Vagina (tissue), 2 donors: ENCODE measurements around the gene PM20D2. TPM values are rescaled to one million over a fixed set of nuclear protein-coding genes. Genes with fewer than 3 reads are reported as not detected.

Source experiments
- DNase-seq, 2 donors: peaks; one replicate each; pipeline ENCODE4 v3.0.0-alpha.2; 2017; ENCODE audit errors: extremely low spot score in 2 of 2
- H3K27ac ChIP-seq: fragments of 200-600 bp; sonication (generic); one replicate; pipeline ENCODE4 v1.5.1; 2019
- H3K27me3 ChIP-seq: fragments of 200-600 bp; sonication (generic); one replicate; pipeline ENCODE4 v1.5.1; 2019
- H3K36me3 ChIP-seq, 2 donors: fragments of 200-600 bp; sonication (generic); one replicate each; pipeline ENCODE4 v1.5.1; 2017 to 2019
- H3K4me1 ChIP-seq: fragments of 200-600 bp; sonication (generic); one replicate; pipeline ENCODE4 v1.5.1; 2019
- H3K4me3 ChIP-seq, 2 donors: fragments of 200-600 bp; sonication (generic); 1 replicate in 1 of 2; 2 replicates in 1 of 2; pipeline ENCODE4 v1.5.1; 2016 to 2019
- H3K9me3 ChIP-seq: fragments of 200-600 bp; sonication (generic); one replicate; pipeline ENCODE4 v1.5.1; 2019
- CTCF ChIP-seq, 3 experiments: fragments of 450-650 bp in 2 of 3; fragments of 200-600 bp in 1 of 3; sonication (generic) in 1 of 3; IDR thresholded peaks; one replicate each; pipeline ENCODE4 v1.5.1; 2017 to 2019; ENCODE audit warnings: antibody characterized with exemption in 3 of 3, mild to moderate bottlenecking in 2 of 3, moderate library complexity in 2 of 3
- POLR2A ChIP-seq, 2 donors: fragments of 450-650 bp; IDR thresholded peaks; one replicate each; pipeline ENCODE4 v1.6.1; 2017; ENCODE audit warnings: antibody characterized with exemption in 2 of 2, mild to moderate bottlenecking in 2 of 2, moderate library complexity in 2 of 2
- POLR2AphosphoS5 ChIP-seq, 2 donors: sonication (generic); formaldehyde crosslinking; IDR thresholded peaks; one replicate each; pipeline ENCODE4 v1.9.0; 2017; ENCODE audit warnings: antibody characterized with exemption in 2 of 2, mild to moderate bottlenecking in 2 of 2, low read depth in 1 of 2; ENCODE audit not compliant: insufficient read depth in 1 of 2
- intact Hi-C: fragments of 100-400 bp; cut with DNase I; formaldehyde crosslinking; loops from one replicate; pipeline ENCODE4 v1.15.1; 2023
- total RNA-seq: library from RNA; depleted of rRNA; stranded (reverse); fragments of >200 nt; gene quantifications from one replicate; pipeline ENCODE4 v1.2.3, GENCODE V29; 2016

PM20D2 gene
- total RNA-seq, 1 donor from 2014 or later = 14.0 TPM

GRCh38 chr6:89160331-89161092 is 14.7 kb downstream of the PM20D2 start:
- TF ChIP-seq CTCF (IDR thresholded peaks at IDR 0.05) (no peak), POLR2A (IDR thresholded peaks at IDR 0.05) (no peak), POLR2AphosphoS5 (IDR thresholded peaks at IDR 0.05; ENCODE audit: insufficient read depth in 1 of 2, low read depth in 1 of 2) (no peak)
- H3K4me3 ChIP-seq = no peak overlapping the region
- no peak for DNase-seq
- intact Hi-C loops = no loop called here
- no peaks in the 10 kb centered on the region for H3K9me3 ChIP-seq
- no peaks in the 10 kb centered on the region for H3K27me3 ChIP-seq
- no peaks in the 10 kb centered on the region for H3K4me1 ChIP-seq
- H3K36me3 ChIP-seq = peaks cover 0 to 29% of the 10 kb centered on the region in 2 donors
- H3K27ac ChIP-seq = no peak overlapping the region

- peaks cover 0 to 29% of the 10 kb centered on the region in 2 donors for H3K36me3 ChIP-seq
- H3K9me3 ChIP-seq = no peaks in the 10 kb centered on the region
- no peaks in the 10 kb centered on the region for H3K4me1 ChIP-seq
- no peaks in the 10 kb centered on the region for H3K27me3 ChIP-seq
- no peak for TF ChIP-seq POLR2AphosphoS5 (IDR thresholded peaks at IDR 0.05; ENCODE audit: insufficient read depth in 1 of 2, low read depth in 1 of 2)
- TF ChIP-seq CTCF (IDR thresholded peaks at IDR 0.05) = no peak
- TF ChIP-seq POLR2A (IDR thresholded peaks at IDR 0.05) = no peak
- H3K27ac ChIP-seq = peak overlapping the region; percentile 31
- no peak for DNase-seq
- no peak overlapping the region for H3K4me3 ChIP-seq
- intact Hi-C loops = no loop called here
Observed at GRCh38 chr6:89161326-89162046, 15.6 kb downstream of the PM20D2 start.

GRCh38 chr6:89162047-89162371 is 16.2 kb downstream of the PM20D2 start:
- intact Hi-C loops = no loop called here
- Histone ChIP-seq H3K36me3 (peaks cover 0 to 29% of the 10 kb centered on the region in 2 donors), H3K9me3 (no peaks in the 10 kb centered on the region), H3K4me1 (no peaks in the 10 kb centered on the region), H3K27me3 (no peaks in the 10 kb centered on the region), H3K27ac (peak overlapping the region; percentile 31), H3K4me3 (no peak overlapping the region)
- no peak for DNase-seq
- TF ChIP-seq POLR2A (IDR thresholded peaks at IDR 0.05) (no peak), POLR2AphosphoS5 (IDR thresholded peaks at IDR 0.05; ENCODE audit: insufficient read depth in 1 of 2, low read depth in 1 of 2) (peak in 1 of 2 donors; percentile 27)

GRCh38 chr6:89172131-89172530 is 26.3 kb downstream of the PM20D2 start:
- intact Hi-C loops = no loop called here
- Histone ChIP-seq H3K4me1 (peaks cover 8% of the 10 kb centered on the region), H3K27me3 (no peaks in the 10 kb centered on the region)

GRCh38 chr6:89173634-89174033 is 27.8 kb downstream of the PM20D2 start:
- Histone ChIP-seq H3K36me3 (no peaks in the 10 kb centered on the region), H3K4me1 (peaks cover 8% of the 10 kb centered on the region), H3K9me3 (no peaks in the 10 kb centered on the region), H3K27me3 (no peaks in the 10 kb centered on the region), H3K4me3 (no peak overlapping the region), H3K27ac (no peak overlapping the region)
- intact Hi-C loops = no loop called here
- no peak for DNase-seq
- TF ChIP-seq POLR2A (IDR thresholded peaks at IDR 0.05) = no peak
- TF ChIP-seq CTCF (IDR thresholded peaks at IDR 0.05) = no peak

More at GRCh38 chr6:89172131-89172530, 26.3 kb downstream of the PM20D2 start:
- no peaks in the 10 kb centered on the region for H3K36me3 ChIP-seq
- no peaks in the 10 kb centered on the region for H3K9me3 ChIP-seq
- H3K4me3 ChIP-seq = no peak overlapping the region
- no peak for DNase-seq
- TF ChIP-seq CTCF (IDR thresholded peaks at IDR 0.05) (no peak), POLR2AphosphoS5 (IDR thresholded peaks at IDR 0.05; ENCODE audit: insufficient read depth in 1 of 2, low read depth in 1 of 2) (no peak), POLR2A (IDR thresholded peaks at IDR 0.05) (no peak)
- H3K27ac ChIP-seq = no peak overlapping the region
